ENCODE measurements around the gene CD6. TPM values are rescaled to one million over a fixed set of nuclear protein-coding genes. Genes with fewer than 3 reads are reported as not detected.

CD6 gene
- total RNA-seq, 2 donors from 2014 or later = 3.0 to 3.8 TPM

DNA sequence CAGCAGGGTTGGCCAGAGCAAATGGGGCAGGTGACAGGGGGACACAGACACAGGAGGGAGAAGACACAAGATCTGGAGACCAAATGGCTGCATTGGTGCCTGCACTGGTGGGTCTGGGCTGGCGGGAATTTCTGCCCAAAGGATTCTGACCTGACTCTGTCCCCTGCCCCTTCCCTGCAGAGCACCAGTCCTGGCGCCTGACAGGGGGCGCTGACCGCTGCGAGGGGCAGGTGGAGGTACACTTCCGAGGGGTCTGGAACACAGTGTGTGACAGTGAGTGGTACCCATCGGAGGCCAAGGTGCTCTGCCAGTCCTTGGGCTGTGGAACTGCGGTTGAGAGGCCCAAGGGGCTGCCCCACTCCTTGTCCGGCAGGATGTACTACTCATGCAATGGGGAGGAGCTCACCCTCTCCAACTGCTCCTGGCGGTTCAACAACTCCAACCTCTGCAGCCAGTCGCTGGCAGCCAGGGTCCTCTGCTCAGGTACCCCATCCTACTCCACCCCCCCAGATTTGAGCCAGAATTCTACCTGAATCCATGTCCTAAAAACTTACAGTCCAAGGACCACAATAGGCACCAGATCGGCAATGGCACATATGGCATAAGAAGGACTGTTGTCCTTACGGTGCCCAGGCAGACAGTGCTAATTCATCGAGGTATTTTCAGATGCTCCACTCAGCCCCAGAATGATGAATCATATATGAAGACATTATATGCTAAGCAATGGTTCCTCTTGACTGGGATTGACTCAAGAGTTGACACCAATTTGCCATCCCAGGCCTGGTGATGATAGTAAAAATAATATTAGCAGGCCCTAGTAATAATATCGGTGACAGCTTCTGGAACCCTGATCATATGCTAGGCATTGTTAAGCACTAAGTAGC is 38.2 kb downstream of the CD6 start:
- no peak overlapping the region for H3K4me3 ChIP-seq
- TF ChIP-seq, protein P1, sequence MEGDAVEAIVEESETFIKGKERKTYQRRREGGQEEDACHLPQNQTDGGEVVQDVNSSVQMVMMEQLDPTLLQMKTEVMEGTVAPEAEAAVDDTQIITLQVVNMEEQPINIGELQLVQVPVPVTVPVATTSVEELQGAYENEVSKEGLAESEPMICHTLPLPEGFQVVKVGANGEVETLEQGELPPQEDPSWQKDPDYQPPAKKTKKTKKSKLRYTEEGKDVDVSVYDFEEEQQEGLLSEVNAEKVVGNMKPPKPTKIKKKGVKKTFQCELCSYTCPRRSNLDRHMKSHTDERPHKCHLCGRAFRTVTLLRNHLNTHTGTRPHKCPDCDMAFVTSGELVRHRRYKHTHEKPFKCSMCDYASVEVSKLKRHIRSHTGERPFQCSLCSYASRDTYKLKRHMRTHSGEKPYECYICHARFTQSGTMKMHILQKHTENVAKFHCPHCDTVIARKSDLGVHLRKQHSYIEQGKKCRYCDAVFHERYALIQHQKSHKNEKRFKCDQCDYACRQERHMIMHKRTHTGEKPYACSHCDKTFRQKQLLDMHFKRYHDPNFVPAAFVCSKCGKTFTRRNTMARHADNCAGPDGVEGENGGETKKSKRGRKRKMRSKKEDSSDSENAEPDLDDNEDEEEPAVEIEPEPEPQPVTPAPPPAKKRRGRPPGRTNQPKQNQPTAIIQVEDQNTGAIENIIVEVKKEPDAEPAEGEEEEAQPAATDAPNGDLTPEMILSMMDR (IDR thresholded peaks at IDR 0.05) = no peak
- H3K4me1 ChIP-seq = no peaks in the 10 kb centered on the region
- intact Hi-C loops (cut with DNase I) = no loop called here
- H3K27me3 ChIP-seq = no peaks in the 10 kb centered on the region
- H3K27ac ChIP-seq = no peak overlapping the region
- no peaks in the 10 kb centered on the region for H3K36me3 ChIP-seq
- H3K9ac ChIP-seq (ENCODE audit: low read depth in 2 of 2, low read length in 2 of 2) = no peak overlapping the region
- no peaks in the 10 kb centered on the region for H3K9me3 ChIP-seq
- no peak for DNase-seq

DNA sequence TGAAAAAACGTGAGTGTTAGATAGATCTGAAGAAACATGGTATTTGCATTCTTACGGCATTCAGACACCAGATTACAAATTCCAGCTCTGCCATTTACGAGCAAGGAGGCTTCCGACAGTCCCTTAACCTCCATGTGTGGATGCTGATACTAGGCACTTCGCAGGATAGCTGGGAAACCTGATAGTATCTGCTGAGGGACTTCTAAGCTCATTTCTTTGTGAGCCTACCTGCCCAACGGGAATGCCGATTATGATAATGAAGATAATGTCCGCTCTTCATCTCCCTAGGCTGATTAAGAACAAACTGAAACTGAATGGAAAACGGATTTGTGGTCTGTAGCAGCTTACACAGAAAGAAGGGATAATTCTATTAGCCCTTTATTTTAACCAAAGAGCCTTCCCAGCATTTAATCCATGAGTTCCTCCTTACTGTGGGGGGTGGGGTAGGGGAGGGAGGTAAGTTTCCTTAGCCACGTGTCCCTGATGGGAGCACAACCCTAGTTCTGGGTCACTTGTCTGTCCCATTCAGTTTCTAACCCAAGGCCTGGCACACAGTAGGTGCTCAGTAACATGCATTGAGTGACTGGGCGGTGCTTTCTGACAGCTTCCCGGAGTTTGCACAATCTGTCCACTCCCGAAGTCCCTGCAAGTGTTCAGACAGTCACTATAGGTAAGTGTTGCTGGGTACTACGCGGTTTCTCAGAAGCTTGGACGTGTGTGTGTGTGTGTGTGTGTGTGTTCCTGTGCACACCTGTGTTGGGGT is 39.2 kb downstream of the CD6 start:
- Histone ChIP-seq H3K9ac (ENCODE audit: low read depth in 2 of 2, low read length in 2 of 2) (no peak overlapping the region), H3K36me3 (no peaks in the 10 kb centered on the region), H3K4me3 (no peak overlapping the region), H3K27ac (no peak overlapping the region), H3K27me3 (no peaks in the 10 kb centered on the region), H3K4me1 (no peaks in the 10 kb centered on the region), H3K9me3 (no peaks in the 10 kb centered on the region)
- TF ChIP-seq, protein P1 (IDR thresholded peaks at IDR 0.05) = no peak
- DNase-seq = no peak
- intact Hi-C loops (cut with DNase I) = no loop called here

DNA sequence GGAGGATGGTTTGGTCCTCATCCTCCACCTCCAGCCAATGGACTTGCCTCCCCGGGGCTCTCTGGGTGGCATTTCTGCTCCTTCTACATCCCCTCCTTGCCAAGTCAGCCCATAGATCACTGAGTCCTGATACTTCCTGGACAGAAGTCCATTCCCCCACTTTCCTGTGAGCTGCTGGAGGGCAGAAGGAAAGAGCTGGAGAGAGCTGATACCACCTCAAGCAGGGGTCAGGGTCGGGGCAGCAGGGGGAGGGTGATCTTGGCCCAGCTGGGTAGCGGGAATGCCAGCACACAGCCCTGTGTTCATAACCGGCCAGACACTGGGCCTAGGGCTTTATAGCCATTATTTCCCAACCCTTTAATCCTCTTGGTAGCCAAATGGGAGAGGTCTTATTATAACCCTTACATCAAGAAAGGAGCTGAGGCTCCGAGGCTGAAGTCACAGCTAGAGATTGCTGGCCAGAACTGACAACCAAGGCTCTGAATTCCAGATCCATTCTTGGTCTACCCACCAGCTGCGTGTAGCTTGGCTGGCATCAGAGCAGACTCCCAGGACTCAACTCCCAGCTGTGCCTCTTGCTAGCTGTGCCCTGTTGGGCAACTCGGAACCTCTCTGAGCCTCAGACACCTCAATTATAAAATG is 39.9 kb downstream of the CD6 start:
- H3K27ac ChIP-seq = no peak overlapping the region
- no peaks in the 10 kb centered on the region for H3K27me3 ChIP-seq
- no peak overlapping the region for H3K4me3 ChIP-seq
- DNase-seq = no peak
- no peaks in the 10 kb centered on the region for H3K4me1 ChIP-seq
- TF ChIP-seq, protein P1 (IDR thresholded peaks at IDR 0.05) = no peak
- H3K9ac ChIP-seq (ENCODE audit: low read depth in 2 of 2, low read length in 2 of 2) = no peak overlapping the region
- intact Hi-C loops (cut with DNase I) = no loop called here
- no peaks in the 10 kb centered on the region for H3K9me3 ChIP-seq
- no peaks in the 10 kb centered on the region for H3K36me3 ChIP-seq

DNA sequence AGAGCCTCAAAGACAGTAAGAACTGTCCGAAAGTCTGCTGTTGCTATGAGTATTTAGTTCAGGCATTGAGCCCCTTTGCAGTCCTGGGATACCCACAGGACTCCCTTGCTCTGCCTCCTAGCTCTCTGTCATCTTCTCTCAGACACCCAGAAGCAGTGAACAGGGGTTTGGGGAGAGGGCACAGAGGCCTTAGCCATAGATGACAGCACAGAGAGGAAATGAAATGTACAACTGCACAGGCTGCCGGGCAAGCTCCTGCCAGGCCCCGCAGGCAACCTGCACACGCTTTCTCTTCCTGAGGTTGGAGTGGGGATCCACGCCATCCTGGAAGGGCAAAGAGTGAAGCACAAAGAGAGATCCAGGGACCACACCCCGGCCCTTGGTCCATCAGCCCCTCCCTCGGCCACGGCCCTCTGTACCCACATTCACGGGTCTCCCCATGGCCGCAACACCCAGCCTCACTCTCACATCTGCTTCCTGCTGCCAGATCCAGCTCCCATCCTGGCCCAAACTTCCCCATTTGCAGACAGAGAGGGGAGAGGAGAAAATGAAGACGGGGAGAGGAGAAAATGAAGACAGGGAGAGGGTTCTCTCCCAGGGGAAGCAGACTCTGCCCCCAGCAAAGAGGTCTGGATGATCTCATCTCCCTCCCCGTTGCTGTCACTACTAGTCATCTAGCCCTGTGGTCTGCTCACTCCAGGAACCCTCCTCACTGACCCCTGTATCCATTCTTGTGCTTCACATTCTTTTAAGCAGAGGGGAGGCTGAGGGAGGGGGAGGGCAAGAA is 40.7 kb downstream of the CD6 start:
- H3K9me3 ChIP-seq = no peaks in the 10 kb centered on the region
- H3K36me3 ChIP-seq = no peaks in the 10 kb centered on the region
- no peak overlapping the region for H3K9ac ChIP-seq (ENCODE audit: low read depth in 2 of 2, low read length in 2 of 2)
- H3K4me1 ChIP-seq = no peaks in the 10 kb centered on the region
- intact Hi-C loops (cut with DNase I) = no loop called here
- no peak overlapping the region for H3K4me3 ChIP-seq
- DNase-seq = no peak
- no peak overlapping the region for H3K27ac ChIP-seq
- TF ChIP-seq, protein P1 (IDR thresholded peaks at IDR 0.05) = no peak
- H3K27me3 ChIP-seq = no peaks in the 10 kb centered on the region

DNA sequence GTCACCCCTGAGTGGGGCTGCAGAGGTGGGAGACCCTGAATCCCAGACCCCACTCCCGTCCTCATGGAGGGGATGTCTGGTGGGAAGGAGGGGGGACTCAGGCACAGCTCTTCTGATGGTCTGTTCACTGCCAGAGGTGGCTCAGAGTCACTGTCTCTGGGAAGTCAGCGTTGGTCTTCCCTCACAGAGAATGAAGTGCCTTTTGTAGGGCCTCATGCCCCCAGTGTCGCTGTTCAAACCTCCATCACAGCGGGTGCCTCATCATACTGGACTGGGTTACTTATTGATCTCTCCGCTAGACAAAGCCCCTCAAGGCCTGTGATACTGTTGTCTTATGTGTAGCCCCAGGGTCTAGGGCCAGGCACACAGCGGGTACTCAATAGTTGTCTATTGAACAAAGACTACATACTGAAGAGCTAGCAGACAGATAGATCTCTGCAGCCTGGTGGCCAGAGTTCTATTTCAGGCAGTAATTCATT is 41.3 kb downstream of the CD6 start:
- Histone ChIP-seq H3K27ac (no peak overlapping the region), H3K4me3 (no peak overlapping the region), H3K27me3 (no peaks in the 10 kb centered on the region), H3K4me1 (no peaks in the 10 kb centered on the region), H3K36me3 (no peaks in the 10 kb centered on the region), H3K9me3 (no peaks in the 10 kb centered on the region), H3K9ac (ENCODE audit: low read depth in 2 of 2, low read length in 2 of 2) (no peak overlapping the region)
- intact Hi-C loops (cut with DNase I) = no loop called here
- DNase-seq = no peak
- TF ChIP-seq, protein P1 (IDR thresholded peaks at IDR 0.05) = no peak

All from colonic mucosa (tissue), 4 donors.